ENCODE data around the gene NIN.

- TF ChIP-seq CTCF (IDR thresholded peaks at IDR 0.05; ENCODE audit: insufficient read depth, low read depth, low read length) = no peak
- no peak for TF ChIP-seq EZH2 (IDR thresholded peaks at IDR 0.05; ENCODE audit: insufficient read depth, low read length)
Measured at GRCh38 chr14:50862036-50862570, 31.1 kb upstream of the NIN start.

Measured in astrocyte (in vitro differentiated cells and primary cell).